A549 (cell line): ENCODE measurements around the gene LGR6.

Source experiments
- CTCF ChIP-seq: fragments of >200 bp; sonication (Bioruptor Twin); formaldehyde crosslinking; IDR thresholded peaks from 3 replicates; pipeline ENCODE4 v1.5.1; 2016
- EP300 ChIP-seq, 2 experiments: fragments of >200 bp; sonication (Bioruptor Twin); formaldehyde crosslinking; IDR thresholded peaks; 2 replicates in 1 of 2; 3 replicates in 1 of 2; pipeline ENCODE4 v1.6.1; 2016 to 2017
- HDAC2 ChIP-seq: fragments of 200-600 bp; sonication (generic); IDR thresholded peaks from 2 replicates; pipeline ENCODE4 v1.6.1; 2016
- HMGXB4 ChIP-seq: fragments of 250-450 bp; sonication (Bioruptor Pico); IDR thresholded peaks from 2 replicates; pipeline ENCODE4 v1.5.0; 2021; ENCODE audit warnings: mild to moderate bottlenecking, moderate library complexity, borderline replicate concordance
- JUNB ChIP-seq: fragments of >200 bp; sonication (Bioruptor Twin); formaldehyde crosslinking; IDR thresholded peaks from 2 replicates; pipeline ENCODE4 v1.6.1; 2016
- PHF8 ChIP-seq: fragments of 200-600 bp; sonication (generic); IDR thresholded peaks from 2 replicates; pipeline ENCODE4 v1.6.1; 2016; ENCODE audit warnings: low read depth, mild to moderate bottlenecking, antibody characterized with exemption, moderate library complexity, borderline replicate concordance
- POLR2A ChIP-seq: IDR thresholded peaks from 2 replicates; pipeline ENCODE4 v1.6.1; 2012; ENCODE audit warnings: mild to moderate bottlenecking, low read length
- RARB ChIP-seq: fragments of 250-450 bp; sonication (Bioruptor Pico); IDR thresholded peaks from 2 replicates; pipeline ENCODE4 v1.8.0; 2021; ENCODE audit warnings: mild to moderate bottlenecking, moderate library complexity
- RFX5 ChIP-seq: fragments of 450-650 bp; IDR thresholded peaks from 2 replicates; pipeline ENCODE4 v1.7.1; 2014; ENCODE audit warnings: antibody characterized with exemption, mild to moderate bottlenecking, moderate library complexity
- SMC3 ChIP-seq: fragments of >200 bp; sonication (Bioruptor Twin); formaldehyde crosslinking; IDR thresholded peaks from 3 replicates; pipeline ENCODE4 v1.6.1; 2018; ENCODE audit warnings: inconsistent platforms

GRCh38 chr1:202165267-202165941 lies 28.2 kb upstream of the LGR6 start:
- TF ChIP-seq RARB (no peak), HMGXB4 (CRISPR knock-in tag) (no peak), PHF8 (no peak), CTCF (no peak), HDAC2 (no peak), RFX5 (no peak), JUNB (no peak), POLR2A (no peak), SMC3 (no peak), EP300 (IDR thresholded peaks at IDR 0.05) (no peak)
